22Rv1 (cell line): ENCODE results near the gene ESRP2.

Experiments used
- CTCF ChIP-seq: fragments of 450-650 bp; IDR thresholded peaks from 2 replicates; pipeline ENCODE4 v1.5.1; 2017; ENCODE audit warnings: mild to moderate bottlenecking
- ZFX ChIP-seq: fragments of 450-650 bp; IDR thresholded peaks from 2 replicates; pipeline ENCODE4 v1.6.1; 2017; ENCODE audit warnings: antibody characterized with exemption, borderline replicate concordance

- TF ChIP-seq CTCF (no peak), ZFX (no peak)
Observed at GRCh38 chr16:68246121-68246520, 10.2 kb upstream of the ESRP2 start.
